Type B pancreatic cell (in vitro differentiated cells): ENCODE measurements around the gene ADD2. TPM values are rescaled to one million over a fixed set of nuclear protein-coding genes. Genes with fewer than 3 reads are reported as not detected.

ENCODE experiments used
- DNase-seq: peaks from one replicate; pipeline ENCODE4 v3.0.0; 2021; ENCODE audit warnings: mixed read lengths; ENCODE audit not compliant: unreplicated experiment; ENCODE audit errors: extremely low spot score
- H3K27ac Mint-ChIP-seq: 2 replicates; pipeline ENCODE4 v1.8.0; 2021; ENCODE audit warnings: mild to moderate bottlenecking, mixed read lengths
- H3K27me3 Mint-ChIP-seq: 2 replicates; pipeline ENCODE4 v1.8.0; 2021; ENCODE audit warnings: mixed read lengths
- H3K36me3 Mint-ChIP-seq: 2 replicates; pipeline ENCODE4 v1.8.0; 2021; ENCODE audit warnings: mixed read lengths
- H3K4me1 Mint-ChIP-seq: one replicate; pipeline ENCODE4 v1.8.0; 2021; ENCODE audit warnings: mixed read lengths; ENCODE audit not compliant: unreplicated experiment
- H3K4me3 Mint-ChIP-seq: 2 replicates; pipeline ENCODE4 v1.8.0; 2021; ENCODE audit warnings: mild to moderate bottlenecking, mixed read lengths
- H3K9me3 Mint-ChIP-seq: 2 replicates; pipeline ENCODE4 v1.8.0; 2021; ENCODE audit warnings: mixed read lengths
- total RNA-seq: library from RNA; stranded (reverse); gene quantifications from 2 replicates; pipeline ENCODE4 v1.2.1, GENCODE V29; 2021; ENCODE audit warnings: low replicate concordance
- TF ChIP-seq, protein P1 (sequence below): fragments of 200-600 bp; sonication (generic); conservative IDR thresholded peaks from 2 replicates; pipeline ENCODE4 v1.5.0; 2021; ENCODE audit warnings: antibody characterized with exemption, mild to moderate bottlenecking

Gene ADD2
- total RNA-seq, 1 donor from 2014 or later = 5.0 TPM

DNA sequence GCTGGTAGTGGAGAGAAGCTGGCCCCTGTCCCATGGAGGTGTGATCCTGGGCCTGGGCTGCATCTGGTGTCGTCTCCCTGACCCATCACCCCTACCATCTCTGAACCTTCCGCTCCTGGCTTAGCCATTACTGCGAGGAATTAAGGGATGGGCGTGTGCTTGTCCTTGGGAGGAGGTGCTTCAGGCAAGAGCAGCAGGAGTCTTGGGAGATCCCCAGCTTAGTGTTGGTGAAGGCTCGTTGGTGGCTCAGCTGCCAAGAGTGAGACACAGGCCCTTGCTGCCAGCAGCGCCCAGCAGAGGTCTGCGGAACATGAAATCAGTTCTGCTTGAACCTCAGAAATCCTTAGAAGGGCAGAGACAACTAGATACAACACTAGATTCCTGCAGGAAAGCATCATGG is 154.5 kb downstream of the ADD2 start:
- DNase-seq = no peak
- Mint-ChIP-seq H3K4me1 (no peaks in the 10 kb centered on the region), H3K27me3 (peaks cover 21% of the 10 kb centered on the region), H3K36me3 (no peaks in the 10 kb centered on the region), H3K4me3 (no peak overlapping the region), H3K9me3 (no peaks in the 10 kb centered on the region), H3K27ac (no peak overlapping the region)
- TF ChIP-seq, protein P1, sequence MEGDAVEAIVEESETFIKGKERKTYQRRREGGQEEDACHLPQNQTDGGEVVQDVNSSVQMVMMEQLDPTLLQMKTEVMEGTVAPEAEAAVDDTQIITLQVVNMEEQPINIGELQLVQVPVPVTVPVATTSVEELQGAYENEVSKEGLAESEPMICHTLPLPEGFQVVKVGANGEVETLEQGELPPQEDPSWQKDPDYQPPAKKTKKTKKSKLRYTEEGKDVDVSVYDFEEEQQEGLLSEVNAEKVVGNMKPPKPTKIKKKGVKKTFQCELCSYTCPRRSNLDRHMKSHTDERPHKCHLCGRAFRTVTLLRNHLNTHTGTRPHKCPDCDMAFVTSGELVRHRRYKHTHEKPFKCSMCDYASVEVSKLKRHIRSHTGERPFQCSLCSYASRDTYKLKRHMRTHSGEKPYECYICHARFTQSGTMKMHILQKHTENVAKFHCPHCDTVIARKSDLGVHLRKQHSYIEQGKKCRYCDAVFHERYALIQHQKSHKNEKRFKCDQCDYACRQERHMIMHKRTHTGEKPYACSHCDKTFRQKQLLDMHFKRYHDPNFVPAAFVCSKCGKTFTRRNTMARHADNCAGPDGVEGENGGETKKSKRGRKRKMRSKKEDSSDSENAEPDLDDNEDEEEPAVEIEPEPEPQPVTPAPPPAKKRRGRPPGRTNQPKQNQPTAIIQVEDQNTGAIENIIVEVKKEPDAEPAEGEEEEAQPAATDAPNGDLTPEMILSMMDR = no peak

- H3K36me3 Mint-ChIP-seq = no peaks in the 10 kb centered on the region
- no peak overlapping the region for H3K27ac Mint-ChIP-seq
- TF ChIP-seq, protein P1 = no peak
- H3K4me3 Mint-ChIP-seq = no peak overlapping the region
- no peaks in the 10 kb centered on the region for H3K4me1 Mint-ChIP-seq
- peaks cover 19% of the 10 kb centered on the region for H3K27me3 Mint-ChIP-seq
- H3K9me3 Mint-ChIP-seq = no peaks in the 10 kb centered on the region
- DNase-seq = no peak
Measured at GRCh38 chr2:70612574-70612973, 155.4 kb downstream of the ADD2 start.

DNA sequence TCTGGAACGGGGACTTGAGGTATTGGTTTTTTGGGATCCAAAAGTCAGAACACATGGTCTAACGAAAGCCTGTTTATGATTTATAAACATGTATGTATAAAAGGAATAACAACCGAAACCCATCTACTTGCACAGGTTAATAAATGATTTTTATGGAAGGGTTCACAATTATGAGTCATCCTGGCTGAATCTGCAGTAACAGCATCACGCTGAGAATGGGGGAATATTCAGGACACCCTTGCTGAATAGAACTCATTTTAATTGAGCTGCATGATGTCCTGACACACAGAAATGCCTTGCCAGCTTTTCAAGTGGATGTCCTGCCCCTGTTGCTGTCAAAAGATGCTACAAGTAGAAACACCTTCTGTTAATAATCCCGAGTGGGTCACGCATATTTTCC is 159.6 kb downstream of the ADD2 start:
- no peaks in the 10 kb centered on the region for H3K9me3 Mint-ChIP-seq
- no peak for DNase-seq

DNA sequence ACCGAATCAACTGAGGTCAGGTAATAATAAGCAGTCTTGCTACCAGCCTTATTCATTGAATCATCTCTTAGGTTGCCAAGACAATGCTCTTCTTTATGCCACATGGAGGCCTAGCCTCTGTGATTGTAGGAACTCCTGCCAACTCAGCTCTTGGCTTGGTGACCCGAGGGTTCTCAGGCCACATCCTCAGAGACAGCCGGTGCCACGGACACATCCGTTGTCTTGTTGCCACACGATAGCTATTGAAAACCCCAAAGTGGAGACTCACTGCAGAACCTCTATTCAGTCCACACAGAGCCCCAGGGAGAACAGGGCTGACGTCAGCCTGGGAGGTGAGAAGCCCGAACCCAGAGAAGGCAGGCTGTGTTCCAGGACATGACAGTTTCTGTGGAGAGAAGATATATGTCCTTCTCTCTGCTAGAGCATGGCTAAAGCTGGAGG is 160.9 kb downstream of the ADD2 start:
- H3K9me3 Mint-ChIP-seq = no peaks in the 10 kb centered on the region
- no peak for DNase-seq
- no peak overlapping the region for H3K4me3 Mint-ChIP-seq
- TF ChIP-seq, protein P1 = no peak
- H3K36me3 Mint-ChIP-seq = no peaks in the 10 kb centered on the region
- peaks cover 38% of the 10 kb centered on the region for H3K27me3 Mint-ChIP-seq
- H3K27ac Mint-ChIP-seq = no peak overlapping the region
- H3K4me1 Mint-ChIP-seq = no peaks in the 10 kb centered on the region

More for the DNA sequence above, 159.6 kb downstream of the ADD2 start:
- H3K27me3 Mint-ChIP-seq = peaks cover 34% of the 10 kb centered on the region
- no peaks in the 10 kb centered on the region for H3K36me3 Mint-ChIP-seq
- H3K4me1 Mint-ChIP-seq = no peaks in the 10 kb centered on the region
- H3K27ac Mint-ChIP-seq = no peak overlapping the region
- TF ChIP-seq, protein P1 = no peak
- no peak overlapping the region for H3K4me3 Mint-ChIP-seq

Other genes with a start within 250 kb of the ADD2 start
- 6.8 and 21.0 TPM in 2 replicates for gene TGFA, start 214.4 kb downstream of the ADD2 start, total RNA-seq
- gene FIGLA, start 22.4 kb upstream of the ADD2 start, total RNA-seq = not detected in 2 replicates
- gene CLEC4F, start 52.4 kb upstream of the ADD2 start, total RNA-seq = not detected in 2 replicates
- not detected in 2 replicates for gene CD207, start 67.6 kb upstream of the ADD2 start, total RNA-seq
- gene VAX2, start 132.4 kb upstream of the ADD2 start, total RNA-seq = 1.2 and 1.3 TPM in 2 replicates
- gene ATP6V1B1, start 167.7 kb upstream of the ADD2 start, total RNA-seq = 6.3 and 8.6 TPM in 2 replicates
- 0.55 and 0.72 TPM in 2 replicates for gene ANKRD53, start 210.4 kb upstream of the ADD2 start, total RNA-seq
- gene TEX261, start 226.7 kb upstream of the ADD2 start, total RNA-seq = 46.1 and 50.0 TPM in 2 replicates